Activated effector memory CD4-positive, alpha-beta T cell treated with Interleukin-2 at 50 U/mL for 16 hours (primary cell): ENCODE data around the gene SVIP.

ENCODE experiments used
- DNase-seq: peaks from one replicate; pipeline ENCODE4 v3.0.0-alpha.2; 2020

SVIP gene

DNA sequence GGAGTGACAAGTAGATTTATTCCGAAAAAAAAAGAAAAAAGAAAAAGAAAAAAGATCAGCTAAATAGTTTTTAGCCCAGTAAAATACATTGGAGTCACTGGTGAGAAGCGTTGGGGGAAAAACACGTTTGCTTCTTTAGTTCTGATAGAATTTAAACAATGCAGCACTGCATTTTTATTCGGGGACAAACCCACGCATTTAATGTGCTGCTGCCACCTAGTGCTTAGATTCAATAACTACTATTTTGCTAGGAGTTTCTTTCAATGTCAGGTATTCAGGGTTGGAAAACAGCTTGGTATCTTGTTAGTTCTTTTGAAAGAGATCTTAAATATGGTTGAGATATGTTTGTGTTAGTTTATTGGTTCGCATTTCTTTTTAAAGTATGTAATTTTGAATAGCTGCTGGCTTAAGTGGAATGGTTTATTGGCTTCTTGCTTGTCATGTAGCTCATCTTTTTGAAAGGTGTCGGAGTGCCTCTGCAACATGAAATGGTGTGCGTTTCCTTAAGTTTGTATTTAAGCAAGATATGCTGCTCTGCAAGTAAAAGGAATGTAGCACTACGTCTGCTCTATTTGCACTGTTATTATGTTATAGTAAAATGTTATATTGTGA, 41.9 kb downstream of the SVIP start:
- no peak for DNase-seq

DNA sequence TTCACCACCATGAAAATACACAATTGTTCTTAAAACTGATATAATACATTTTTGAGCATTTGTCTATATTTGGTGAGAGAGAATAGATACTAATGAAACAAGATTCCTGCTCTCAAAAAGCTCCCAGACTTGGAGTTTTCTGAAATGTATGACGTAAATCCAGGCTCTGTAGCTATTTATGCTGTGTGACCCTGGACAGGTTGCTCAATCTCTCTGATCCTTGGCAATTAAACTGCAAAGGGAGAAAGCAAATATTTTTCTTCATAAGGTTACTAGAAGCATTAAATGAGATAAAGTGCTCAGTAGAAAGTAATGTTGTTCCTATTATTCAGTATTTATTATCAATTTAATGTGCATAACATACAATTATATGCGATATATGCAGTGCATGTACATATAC, 42.5 kb downstream of the SVIP start:
- no peak for DNase-seq

DNA sequence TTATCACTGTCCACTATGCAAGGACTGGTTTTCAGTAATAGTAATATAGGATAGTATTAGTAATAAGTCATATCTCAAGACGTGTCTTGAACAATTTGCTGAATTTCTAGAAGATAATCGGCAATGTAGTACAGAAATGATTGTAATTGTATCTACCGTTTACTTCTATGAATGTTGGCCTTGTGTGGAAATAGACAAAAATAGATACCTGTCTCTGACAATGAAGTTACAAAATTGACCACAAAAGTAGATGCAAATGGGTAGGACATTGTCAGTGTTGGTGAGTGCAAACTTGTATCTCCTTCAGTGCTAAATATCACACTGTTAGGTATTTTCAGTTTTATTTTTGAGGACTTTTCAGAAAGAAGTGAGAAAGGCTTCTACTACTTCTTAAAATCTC, 43.1 kb downstream of the SVIP start:
- DNase-seq = no peak

DNA sequence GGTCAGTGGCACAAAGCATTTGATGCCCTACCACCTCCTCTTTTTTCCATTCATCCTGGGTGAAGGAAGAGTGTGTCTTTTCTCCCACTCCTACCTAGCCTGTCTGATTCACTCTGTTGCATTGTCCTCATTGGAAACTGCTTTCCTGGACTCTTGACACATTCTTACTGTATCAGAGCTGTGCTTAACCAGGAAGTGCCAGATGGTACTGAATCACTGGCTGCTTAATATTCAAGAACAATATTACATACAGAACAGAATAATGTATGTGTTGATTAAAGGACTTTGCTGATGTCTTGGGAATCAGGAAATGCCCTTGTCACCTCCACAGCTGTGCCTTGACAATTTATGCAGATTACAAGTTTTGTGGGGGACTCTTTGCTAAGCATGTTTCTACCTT, 44.4 kb downstream of the SVIP start:
- DNase-seq = no peak

DNA sequence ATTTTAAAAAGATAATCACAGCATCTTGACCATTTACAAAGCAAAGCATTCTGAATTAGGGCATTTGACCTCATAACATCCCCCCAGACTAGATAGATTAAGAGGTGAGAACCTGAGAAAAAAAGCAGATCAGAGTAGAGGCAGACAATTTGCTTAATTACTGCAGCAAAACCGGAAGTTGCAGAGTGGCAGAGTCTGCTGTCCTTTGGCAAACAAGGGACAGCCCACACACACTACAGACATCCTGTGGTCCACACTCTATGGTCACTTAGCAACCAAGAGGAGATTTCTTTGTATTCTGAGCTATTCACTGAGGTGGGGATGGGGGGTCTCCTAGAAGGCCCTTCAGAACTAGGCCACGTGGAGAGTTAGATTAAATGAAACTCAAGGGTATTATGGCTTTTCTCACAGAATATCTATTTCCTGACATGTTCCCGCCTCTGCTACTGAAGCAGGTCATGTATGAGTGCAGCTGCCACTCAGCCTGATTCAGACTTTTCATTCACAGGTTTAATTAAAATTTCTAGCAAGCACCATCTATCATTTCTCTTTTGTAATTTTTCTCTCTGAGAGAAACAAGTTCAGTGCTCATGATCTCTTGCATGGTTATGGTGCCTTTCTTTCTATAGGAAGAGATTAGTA, 48.5 kb downstream of the SVIP start:
- DNase-seq = no peak

DNA sequence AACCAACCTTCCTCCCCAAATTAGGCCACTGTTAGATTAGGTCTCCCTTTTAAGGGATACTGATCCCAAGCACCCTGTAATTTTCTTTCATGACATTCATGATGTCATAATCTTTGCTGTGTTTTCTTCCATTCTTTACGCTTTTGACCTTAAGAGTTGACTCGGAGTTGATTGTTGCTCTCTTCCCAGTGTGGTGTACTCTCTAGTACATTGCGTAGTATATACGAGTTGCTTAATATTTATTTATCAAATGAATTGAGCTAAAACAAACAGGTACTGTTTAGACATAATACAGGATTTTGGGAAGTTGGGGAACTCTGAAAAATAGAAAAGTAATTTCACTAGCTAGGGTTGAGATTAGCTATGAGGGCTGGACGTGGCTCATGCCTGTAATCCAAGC, 49.8 kb downstream of the SVIP start:
- no peak for DNase-seq

DNA sequence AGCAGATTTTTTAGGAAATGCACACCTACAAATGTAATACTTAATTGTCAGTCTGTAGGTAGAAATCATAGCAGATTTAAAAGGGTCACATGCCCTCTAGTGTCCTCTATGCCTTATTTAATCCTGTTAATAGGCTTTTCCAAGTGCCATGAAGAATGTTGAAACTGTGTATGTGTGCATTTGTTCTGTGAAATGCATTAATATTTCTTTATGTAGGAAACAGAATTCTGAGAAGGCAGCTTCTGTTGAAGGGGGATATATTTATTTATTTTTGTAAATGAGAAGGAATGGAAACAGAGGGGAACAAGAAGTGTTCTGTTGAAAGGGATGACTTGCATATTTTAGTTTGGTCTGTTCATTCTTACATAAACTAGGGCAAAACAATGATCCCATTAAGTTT, 51.0 kb downstream of the SVIP start:
- DNase-seq = no peak

DNA sequence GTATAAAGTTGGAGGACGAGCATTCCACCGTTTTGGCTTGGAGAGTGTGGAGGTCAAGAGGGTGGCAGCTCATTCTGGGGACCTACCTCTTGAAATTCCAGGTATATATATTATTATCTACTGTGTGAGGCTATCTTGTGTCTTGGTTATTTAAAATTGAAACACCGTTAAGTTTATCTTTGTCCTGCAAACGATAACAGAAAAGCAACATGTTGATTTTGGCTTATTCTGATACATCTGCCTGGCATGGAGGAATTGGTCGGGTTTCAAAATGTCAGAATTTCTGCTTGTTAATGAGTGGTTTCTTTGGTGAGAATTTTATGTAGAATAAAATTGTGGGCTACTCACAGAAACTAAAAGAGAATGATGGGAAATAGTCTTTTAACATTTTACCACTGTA, 54.4 kb downstream of the SVIP start:
- DNase-seq = no peak

DNA sequence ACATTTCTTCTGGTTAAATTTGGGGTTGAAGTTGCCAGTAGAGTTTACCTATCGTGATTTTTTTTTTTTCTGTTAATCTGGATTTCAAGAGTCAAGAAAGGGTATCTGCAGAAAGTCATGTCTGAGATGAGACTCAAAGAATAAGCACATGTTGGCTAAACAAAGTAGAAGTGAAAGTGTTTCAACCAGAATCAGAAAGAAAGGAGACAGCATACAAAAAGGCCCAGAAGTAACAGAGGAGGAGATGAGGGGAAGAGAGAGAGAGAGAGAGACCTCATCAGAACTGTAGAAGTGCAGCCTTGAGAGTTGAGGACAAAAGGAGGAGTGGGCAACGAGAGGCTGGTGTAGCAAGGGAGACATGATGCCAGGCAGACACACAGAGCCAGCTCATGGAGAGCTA, 54.9 kb downstream of the SVIP start:
- DNase-seq = no peak

DNA sequence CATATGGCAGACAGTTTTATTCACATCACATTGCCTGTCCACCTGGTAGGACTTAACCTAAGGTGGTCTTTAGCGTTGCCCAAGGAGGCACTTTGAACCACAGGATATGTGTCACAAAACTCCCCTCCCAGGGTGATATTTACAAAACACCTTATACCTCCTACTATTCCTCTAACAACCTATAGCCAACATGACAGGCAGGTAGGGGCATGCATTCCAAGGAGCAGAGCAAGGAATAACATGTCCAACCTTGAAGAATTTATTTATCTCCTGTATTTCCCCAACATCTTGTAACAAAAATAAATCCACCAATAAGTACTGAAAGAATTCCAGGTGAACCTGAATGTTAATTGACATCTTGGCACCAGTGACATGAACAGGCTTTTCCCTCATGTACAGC, 60.5 kb downstream of the SVIP start:
- no peak for DNase-seq
